H9 (cell line): ENCODE data around the gene PLOD1. TPM values are rescaled to one million over a fixed set of nuclear protein-coding genes. Genes with fewer than 3 reads are reported as not detected.

Experiments used
- DNase-seq: peaks from one replicate; pipeline ENCODE4 v3.0.0-alpha.2; 2017
- H2AFZ ChIP-seq: one replicate; pipeline ENCODE4 v1.6.1; 2013; ENCODE audit warnings: mild to moderate bottlenecking, low read length, control low read depth, moderate library complexity
- H2AK5ac ChIP-seq: 2 replicates; pipeline ENCODE4 v1.6.1; 2013; ENCODE audit warnings: low read length, control low read depth, mixed read lengths; ENCODE audit not compliant: insufficient read length
- H2BK120ac ChIP-seq: one replicate; pipeline ENCODE4 v1.6.1; 2013; ENCODE audit warnings: low read depth, mild to moderate bottlenecking, low read length, control low read depth, inconsistent platforms; ENCODE audit not compliant: poor library complexity, severe bottlenecking
- H2BK12ac ChIP-seq: 2 replicates; pipeline ENCODE4 v1.6.1; 2013; ENCODE audit warnings: low read length, control low read depth, mixed read lengths, low read depth; ENCODE audit not compliant: insufficient read length
- H2BK15ac ChIP-seq: 2 replicates; pipeline ENCODE4 v1.6.1; 2013; ENCODE audit warnings: low read depth, low read length, control low read depth
- H2BK20ac ChIP-seq: one replicate; pipeline ENCODE4 v1.6.1; 2013; ENCODE audit warnings: low read depth, mild to moderate bottlenecking, low read length, control low read depth, inconsistent platforms; ENCODE audit not compliant: poor library complexity, severe bottlenecking
- H2BK5ac ChIP-seq: 2 replicates; pipeline ENCODE4 v1.6.1; 2013; ENCODE audit warnings: low read length, control low read depth, mixed read lengths; ENCODE audit not compliant: insufficient read length
- H3K14ac ChIP-seq: 2 replicates; pipeline ENCODE4 v1.6.1; 2013; ENCODE audit warnings: low read length, control low read depth; ENCODE audit not compliant: insufficient read depth
- H3K18ac ChIP-seq: 2 replicates; pipeline ENCODE4 v1.6.1; 2013; ENCODE audit warnings: low read depth, mild to moderate bottlenecking, mixed read lengths, low read length, control low read depth; ENCODE audit not compliant: insufficient read length
- H3K23ac ChIP-seq: 2 replicates; pipeline ENCODE4 v1.6.1; 2013; ENCODE audit warnings: low read length, control low read depth, mixed read lengths, low read depth; ENCODE audit not compliant: insufficient read length
- H3K23me2 ChIP-seq: 2 replicates; pipeline ENCODE4 v1.6.1; 2013; ENCODE audit warnings: low read depth, mild to moderate bottlenecking, mixed read lengths, low read length, control low read depth; ENCODE audit not compliant: insufficient read length, poor library complexity, severe bottlenecking
- H3K27ac ChIP-seq: 2 replicates; pipeline ENCODE4 v1.5.1; 2013; ENCODE audit warnings: low read length, control low read depth, mixed read lengths, low read depth; ENCODE audit not compliant: insufficient read length
- H3K27me3 ChIP-seq: 2 replicates; pipeline ENCODE4 v1.6.1; 2013; ENCODE audit warnings: low read length, control low read depth, inconsistent platforms; ENCODE audit not compliant: insufficient read depth
- H3K4ac ChIP-seq: 2 replicates; pipeline ENCODE4 v1.6.1; 2013; ENCODE audit warnings: low read depth, mild to moderate bottlenecking, control low read depth, inconsistent platforms, low read length, moderate library complexity
- H3K4me1 ChIP-seq: 2 replicates; pipeline ENCODE4 v1.6.1; 2013; ENCODE audit warnings: low read length, control low read depth, inconsistent platforms; ENCODE audit not compliant: insufficient read depth
- H3K4me2 ChIP-seq: 2 replicates; pipeline ENCODE4 v1.6.1; 2013; ENCODE audit warnings: low read length, control low read depth, mixed read lengths; ENCODE audit not compliant: insufficient read length, insufficient read depth
- H3K56ac ChIP-seq: 2 replicates; pipeline ENCODE4 v1.6.1; 2013; ENCODE audit warnings: low read depth, mild to moderate bottlenecking, mixed read lengths, low read length, control low read depth; ENCODE audit not compliant: insufficient read length
- H3K79me1 ChIP-seq: 2 replicates; pipeline ENCODE4 v1.6.1; 2013; ENCODE audit warnings: low read depth, mild to moderate bottlenecking, moderate library complexity, low read length, control low read depth, inconsistent platforms; ENCODE audit not compliant: insufficient read depth, poor library complexity, severe bottlenecking
- H3K79me2 ChIP-seq: 2 replicates; pipeline ENCODE4 v1.6.1; 2013; ENCODE audit warnings: low read length, control low read depth, inconsistent platforms; ENCODE audit not compliant: insufficient read depth
- H3K9ac ChIP-seq: 2 replicates; pipeline ENCODE4 v1.6.1; 2013; ENCODE audit warnings: low read length, control low read depth, mixed read lengths; ENCODE audit not compliant: insufficient read length; ENCODE audit errors: extremely low read depth
- H3K9me3 ChIP-seq: one replicate; pipeline ENCODE4 v1.6.1; 2013; ENCODE audit warnings: low read depth, low read length, inconsistent platforms; ENCODE audit not compliant: control insufficient read depth
- H3T11ph ChIP-seq: one replicate; pipeline ENCODE4 v1.6.1; 2013; ENCODE audit warnings: mild to moderate bottlenecking, low read length, control low read depth, inconsistent platforms
- H4K20me1 ChIP-seq: one replicate; pipeline ENCODE4 v1.6.1; 2013; ENCODE audit not compliant: control insufficient read depth, insufficient read length, insufficient read depth
- H4K5ac ChIP-seq: 2 replicates; pipeline ENCODE4 v1.6.1; 2013; ENCODE audit warnings: low read depth, mild to moderate bottlenecking, mixed read lengths, low read length, control low read depth; ENCODE audit not compliant: insufficient read length
- H4K8ac ChIP-seq: replicated peaks from 2 replicates; pipeline ENCODE4 v1.6.1; 2013; ENCODE audit warnings: low read length, control low read depth, mixed read lengths, low read depth; ENCODE audit not compliant: insufficient read length
- H4K91ac ChIP-seq: 2 replicates; pipeline ENCODE4 v1.6.1; 2013; ENCODE audit warnings: low read depth, mild to moderate bottlenecking, moderate library complexity, mixed read lengths, low read length, control low read depth; ENCODE audit not compliant: insufficient read length
- H3K27ac Mint-ChIP-seq, 3 experiments: 2 replicates in 2 of 3; 3 replicates in 1 of 3; pipeline ENCODE4 v1.8.0; 2020 to 2021; ENCODE audit warnings: mixed read lengths in 3 of 3, mild to moderate bottlenecking in 1 of 3, moderate library complexity in 1 of 3
- H3K27me3 Mint-ChIP-seq: 2 replicates; pipeline ENCODE4 v1.8.0; 2021; ENCODE audit warnings: low read depth, mild to moderate bottlenecking, moderate library complexity, mixed read lengths
- H3K36me3 Mint-ChIP-seq, 3 experiments: 2 replicates in 2 of 3; 3 replicates in 1 of 3; pipeline ENCODE4 v1.8.0; 2020 to 2021; ENCODE audit warnings: low read depth in 3 of 3, mixed read lengths in 3 of 3; ENCODE audit not compliant: insufficient read depth in 1 of 3
- H3K4me1 Mint-ChIP-seq, 2 experiments: 2 replicates each; pipeline ENCODE4 v1.8.0; 2020; ENCODE audit warnings: mixed read lengths in 2 of 2
- H3K4me3 Mint-ChIP-seq, 2 experiments: 2 replicates in 1 of 2; 3 replicates in 1 of 2; pipeline ENCODE4 v1.8.0; 2020 to 2021; ENCODE audit warnings: mild to moderate bottlenecking in 2 of 2, mixed read lengths in 2 of 2, moderate library complexity in 1 of 2
- H3K9me3 Mint-ChIP-seq, 2 experiments: 2 replicates in 1 of 2; 3 replicates in 1 of 2; pipeline ENCODE4 v1.8.0; 2020; ENCODE audit warnings: mild to moderate bottlenecking in 2 of 2, mixed read lengths in 2 of 2, moderate library complexity in 1 of 2
- CTCF ChIP-seq: fragments of 200-600 bp; sonication (generic); conservative IDR thresholded peaks from 3 replicates; pipeline ENCODE4 v1.8.0; 2021; ENCODE audit warnings: antibody characterized with exemption, mild to moderate bottlenecking
- WGBS: extraction: QIAGEN DNeasy Blood & Tissue Kit; methylation state at CpG from one replicate; pipeline ENCODE4 v1.1.7; 2013; ENCODE audit warnings: missing lambda C conversion rate, low lambda C conversion rate, mixed read lengths; ENCODE audit not compliant: insufficient read length; ENCODE audit errors: extremely low coverage; 5-methylcytosine and 5-hydroxymethylcytosine counted together
- total RNA-seq: library from RNA; stranded (reverse); gene quantifications from 2 replicates; pipeline ENCODE4 v1.2.1, GENCODE V29; 2021

The PLOD1 gene
- total RNA-seq, 1 experiment from 2014 or later: 57.0 TPM

GRCh38 chr1:11998636-11999035 is 64.1 kb downstream of the PLOD1 start:
- peak overlapping the region in 1 of 2 experiments; percentile 12; a peak in 1 of 5 replicates for H3K4me3 Mint-ChIP-seq
- Histone ChIP-seq H3T11ph (no peak overlapping the region), H2BK5ac (no peak overlapping the region), H4K5ac (no peak overlapping the region), H3K79me2 (no peaks in the 10 kb centered on the region), H3K9ac (no peak overlapping the region), H2BK20ac (no peak overlapping the region), H3K4me2 (no peak overlapping the region), H3K18ac (no peak overlapping the region), H3K14ac (no peak overlapping the region), H2AK5ac (no peak overlapping the region), H3K79me1 (no peaks in the 10 kb centered on the region), H3K4ac (no peak overlapping the region), H3K56ac (no peak overlapping the region), H3K9me3 (no peaks in the 10 kb centered on the region), H4K20me1 (no peaks in the 10 kb centered on the region), H3K27ac (no peak overlapping the region), H2BK120ac (no peak overlapping the region), H2BK15ac (no peak overlapping the region), H2AFZ (no peak overlapping the region), H3K23me2 (no peaks in the 10 kb centered on the region), H2BK12ac (no peak overlapping the region), H3K23ac (no peak overlapping the region), H3K27me3 (no peaks in the 10 kb centered on the region), H4K8ac (no peak overlapping the region), H3K4me1 (no peaks in the 10 kb centered on the region), H4K91ac (no peak overlapping the region)
- no peaks in the 10 kb centered on the region for H3K27me3 Mint-ChIP-seq
- H3K4me1 Mint-ChIP-seq: no peaks in the 10 kb centered on the region
- DNase-seq: no peak
- H3K9me3 Mint-ChIP-seq: no peaks in the 10 kb centered on the region
- no CpG with 5 or more reads among the region's 5 CpGs for WGBS
- peak overlapping the region in 1 of 3 experiments; percentile 35; a peak in 1 of 7 replicates for H3K27ac Mint-ChIP-seq
- H3K36me3 Mint-ChIP-seq: peaks cover 52 to 88% (median 73%) of the 10 kb centered on the region in 3 experiments
- no peak for TF ChIP-seq CTCF
